ENCODE measurements around the gene RPS6KA1.
A peak's percentile ranks its signal among the peaks of the same experiment; 100 is the strongest.

Gene RPS6KA1

GRCh38 chr1:26516987-26517765 is 12.4 kb upstream of the RPS6KA1 start:
- no peak overlapping the region for H3K18ac ChIP-seq (ENCODE audit: low read length)
- H2BK15ac ChIP-seq (replicated peaks; ENCODE audit: low read depth) = no peak overlapping the region
- no peaks in the 10 kb centered on the region for H3K79me2 ChIP-seq (ENCODE audit: control insufficient read depth, insufficient read depth, low read length)
- no peaks in the 10 kb centered on the region for H3K36me3 ChIP-seq (ENCODE audit: control insufficient read depth, insufficient read depth, low read length)
- no peak overlapping the region for H2AK5ac ChIP-seq (ENCODE audit: low read length)
- H3K27me3 ChIP-seq (ENCODE audit: insufficient read depth, low read length, poor library complexity) = no peaks in the 10 kb centered on the region
- no peak overlapping the region for H3K27ac ChIP-seq (ENCODE audit: low read depth, low read length)
- no peak overlapping the region for H3K23ac ChIP-seq (ENCODE audit: low read length)
- DNase-seq = no peak
- H3K56ac ChIP-seq (ENCODE audit: low read length) = no peak overlapping the region
- H3K4ac ChIP-seq (ENCODE audit: low read depth, low read length) = no peak overlapping the region
- H4K5ac ChIP-seq (ENCODE audit: low read length) = no peak overlapping the region
- no peak overlapping the region for H2BK5ac ChIP-seq (ENCODE audit: low read length)
- no peak overlapping the region for H3K4me3 ChIP-seq (ENCODE audit: low read length)
- H2BK120ac ChIP-seq (ENCODE audit: low read depth, low read length) = no peak overlapping the region
- WGBS (ENCODE audit: extremely low coverage, insufficient coverage, low lambda C conversion rate) = no CpG with 5 or more reads among the region's 4 CpGs
- no peak overlapping the region for H4K8ac ChIP-seq (ENCODE audit: low read depth, low read length)
- no peak overlapping the region for H3K9ac ChIP-seq (ENCODE audit: low read length)
- H3K4me2 ChIP-seq (ENCODE audit: low read length) = no peak overlapping the region
- no peaks in the 10 kb centered on the region for H3K4me1 ChIP-seq (ENCODE audit: control insufficient read depth, low read depth, low read length)
- no peaks in the 10 kb centered on the region for H3K79me1 ChIP-seq (ENCODE audit: low read length)

- H3K18ac ChIP-seq (ENCODE audit: low read length) = no peak overlapping the region
- no peaks in the 10 kb centered on the region for H3K79me1 ChIP-seq (ENCODE audit: low read length)
- WGBS (ENCODE audit: extremely low coverage, insufficient coverage, low lambda C conversion rate) = no CpG with 5 or more reads among the region's 1 CpG
- no peak overlapping the region for H3K4me3 ChIP-seq (ENCODE audit: low read length)
- H3K9ac ChIP-seq (ENCODE audit: low read length) = no peak overlapping the region
- H3K27ac ChIP-seq (ENCODE audit: low read depth, low read length) = no peak overlapping the region
- no peak overlapping the region for H4K5ac ChIP-seq (ENCODE audit: low read length)
- no peak overlapping the region for H3K23ac ChIP-seq (ENCODE audit: low read length)
- H2BK120ac ChIP-seq (ENCODE audit: low read depth, low read length) = no peak overlapping the region
- H3K27me3 ChIP-seq (ENCODE audit: insufficient read depth, low read length, poor library complexity) = no peaks in the 10 kb centered on the region
- H2BK15ac ChIP-seq (replicated peaks; ENCODE audit: low read depth) = no peak overlapping the region
- no peak overlapping the region for H4K8ac ChIP-seq (ENCODE audit: low read depth, low read length)
- no peak overlapping the region for H3K4ac ChIP-seq (ENCODE audit: low read depth, low read length)
- H2BK5ac ChIP-seq (ENCODE audit: low read length) = no peak overlapping the region
- DNase-seq = no peak
- H3K4me2 ChIP-seq (ENCODE audit: low read length) = no peak overlapping the region
- no peaks in the 10 kb centered on the region for H3K79me2 ChIP-seq (ENCODE audit: control insufficient read depth, insufficient read depth, low read length)
- H3K4me1 ChIP-seq (ENCODE audit: control insufficient read depth, low read depth, low read length) = no peaks in the 10 kb centered on the region
- no peaks in the 10 kb centered on the region for H3K36me3 ChIP-seq (ENCODE audit: control insufficient read depth, insufficient read depth, low read length)
- H2AK5ac ChIP-seq (ENCODE audit: low read length) = no peak overlapping the region
- H3K56ac ChIP-seq (ENCODE audit: low read length) = no peak overlapping the region
Observed at GRCh38 chr1:26517766-26518049, 11.9 kb upstream of the RPS6KA1 start.

GRCh38 chr1:26518355-26518754 is 11.2 kb upstream of the RPS6KA1 start:
- Histone ChIP-seq H4K5ac (ENCODE audit: low read length) (no peak overlapping the region), H3K79me1 (ENCODE audit: low read length) (no peaks in the 10 kb centered on the region), H3K27ac (ENCODE audit: low read depth, low read length) (no peak overlapping the region), H3K23ac (ENCODE audit: low read length) (no peak overlapping the region), H3K18ac (ENCODE audit: low read length) (no peak overlapping the region), H2BK5ac (ENCODE audit: low read length) (no peak overlapping the region), H3K27me3 (ENCODE audit: insufficient read depth, low read length, poor library complexity) (no peaks in the 10 kb centered on the region), H3K79me2 (ENCODE audit: control insufficient read depth, insufficient read depth, low read length) (no peaks in the 10 kb centered on the region), H2AK5ac (ENCODE audit: low read length) (no peak overlapping the region), H3K36me3 (ENCODE audit: control insufficient read depth, insufficient read depth, low read length) (no peaks in the 10 kb centered on the region), H3K4me1 (ENCODE audit: control insufficient read depth, low read depth, low read length) (no peaks in the 10 kb centered on the region), H2BK15ac (replicated peaks; ENCODE audit: low read depth) (no peak overlapping the region), H3K4me3 (ENCODE audit: low read length) (no peak overlapping the region), H2BK120ac (ENCODE audit: low read depth, low read length) (no peak overlapping the region), H3K56ac (ENCODE audit: low read length) (no peak overlapping the region), H3K4me2 (ENCODE audit: low read length) (no peak overlapping the region), H3K4ac (ENCODE audit: low read depth, low read length) (no peak overlapping the region), H3K9ac (ENCODE audit: low read length) (no peak overlapping the region), H4K8ac (ENCODE audit: low read depth, low read length) (no peak overlapping the region)
- no peak for DNase-seq
- no CpG with 5 or more reads among the region's 6 CpGs for WGBS (ENCODE audit: extremely low coverage, insufficient coverage, low lambda C conversion rate)

GRCh38 chr1:26520339-26520738 is 9.2 kb upstream of the RPS6KA1 start:
- Histone ChIP-seq H2BK120ac (ENCODE audit: low read depth, low read length) (no peak overlapping the region), H3K36me3 (ENCODE audit: control insufficient read depth, insufficient read depth, low read length) (no peaks in the 10 kb centered on the region), H3K27ac (ENCODE audit: low read depth, low read length) (no peak overlapping the region), H3K9ac (ENCODE audit: low read length) (no peak overlapping the region), H2BK5ac (ENCODE audit: low read length) (no peak overlapping the region), H2BK15ac (replicated peaks; ENCODE audit: low read depth) (no peak overlapping the region), H3K18ac (ENCODE audit: low read length) (no peak overlapping the region), H3K79me1 (ENCODE audit: low read length) (no peaks in the 10 kb centered on the region), H3K27me3 (ENCODE audit: insufficient read depth, low read length, poor library complexity) (no peaks in the 10 kb centered on the region), H4K5ac (ENCODE audit: low read length) (no peak overlapping the region), H3K4ac (ENCODE audit: low read depth, low read length) (no peak overlapping the region), H3K4me2 (ENCODE audit: low read length) (no peak overlapping the region), H3K4me1 (ENCODE audit: control insufficient read depth, low read depth, low read length) (no peaks in the 10 kb centered on the region), H3K56ac (ENCODE audit: low read length) (no peak overlapping the region), H4K8ac (ENCODE audit: low read depth, low read length) (no peak overlapping the region), H2AK5ac (ENCODE audit: low read length) (no peak overlapping the region), H3K79me2 (ENCODE audit: control insufficient read depth, insufficient read depth, low read length) (no peaks in the 10 kb centered on the region), H3K23ac (ENCODE audit: low read length) (no peak overlapping the region), H3K4me3 (ENCODE audit: low read length) (no peak overlapping the region)
- WGBS (ENCODE audit: extremely low coverage, insufficient coverage, low lambda C conversion rate) = no CpG with 5 or more reads among the region's 5 CpGs
- DNase-seq = no peak

GRCh38 chr1:26521669-26522030 is 7.9 kb upstream of the RPS6KA1 start:
- no peak overlapping the region for H3K9ac ChIP-seq (ENCODE audit: low read length)

GRCh38 chr1:26522073-26522472 is 7.5 kb upstream of the RPS6KA1 start:
- H4K8ac ChIP-seq (ENCODE audit: low read depth, low read length) = no peak overlapping the region

More at GRCh38 chr1:26521669-26522030, 7.9 kb upstream of the RPS6KA1 start:
- no peak overlapping the region for H3K18ac ChIP-seq (ENCODE audit: low read length)
- H3K56ac ChIP-seq (ENCODE audit: low read length) = no peak overlapping the region
- no peak overlapping the region for H3K4me3 ChIP-seq (ENCODE audit: low read length)
- no peak overlapping the region for H4K8ac ChIP-seq (ENCODE audit: low read depth, low read length)
- no peak overlapping the region for H2BK120ac ChIP-seq (ENCODE audit: low read depth, low read length)
- DNase-seq = peak; percentile 62
- H3K27me3 ChIP-seq (ENCODE audit: insufficient read depth, low read length, poor library complexity) = no peaks in the 10 kb centered on the region
- H3K4ac ChIP-seq (ENCODE audit: low read depth, low read length) = no peak overlapping the region
- no peak overlapping the region for H2BK15ac ChIP-seq (replicated peaks; ENCODE audit: low read depth)
- H2BK5ac ChIP-seq (ENCODE audit: low read length) = no peak overlapping the region
- H4K5ac ChIP-seq (ENCODE audit: low read length) = no peak overlapping the region
- H3K27ac ChIP-seq (ENCODE audit: low read depth, low read length) = no peak overlapping the region
- no peaks in the 10 kb centered on the region for H3K4me1 ChIP-seq (ENCODE audit: control insufficient read depth, low read depth, low read length)
- H3K23ac ChIP-seq (ENCODE audit: low read length) = no peak overlapping the region
- no peaks in the 10 kb centered on the region for H3K79me1 ChIP-seq (ENCODE audit: low read length)
- H3K4me2 ChIP-seq (ENCODE audit: low read length) = no peak overlapping the region
- no CpG with 5 or more reads among the region's 14 CpGs for WGBS (ENCODE audit: extremely low coverage, insufficient coverage, low lambda C conversion rate)
- no peaks in the 10 kb centered on the region for H3K36me3 ChIP-seq (ENCODE audit: control insufficient read depth, insufficient read depth, low read length)
- H3K79me2 ChIP-seq (ENCODE audit: control insufficient read depth, insufficient read depth, low read length) = no peaks in the 10 kb centered on the region
- no peak overlapping the region for H2AK5ac ChIP-seq (ENCODE audit: low read length)

More at GRCh38 chr1:26522073-26522472, 7.5 kb upstream of the RPS6KA1 start:
- no peak overlapping the region for H3K23ac ChIP-seq (ENCODE audit: low read length)
- H2AK5ac ChIP-seq (ENCODE audit: low read length) = no peak overlapping the region
- no peaks in the 10 kb centered on the region for H3K36me3 ChIP-seq (ENCODE audit: control insufficient read depth, insufficient read depth, low read length)
- H3K4me3 ChIP-seq (ENCODE audit: low read length) = no peak overlapping the region
- no peak overlapping the region for H3K4me2 ChIP-seq (ENCODE audit: low read length)
- no peak overlapping the region for H3K56ac ChIP-seq (ENCODE audit: low read length)
- H3K18ac ChIP-seq (ENCODE audit: low read length) = no peak overlapping the region
- no peaks in the 10 kb centered on the region for H3K27me3 ChIP-seq (ENCODE audit: insufficient read depth, low read length, poor library complexity)
- H3K4me1 ChIP-seq (ENCODE audit: control insufficient read depth, low read depth, low read length) = no peaks in the 10 kb centered on the region
- no peak overlapping the region for H4K5ac ChIP-seq (ENCODE audit: low read length)
- H2BK5ac ChIP-seq (ENCODE audit: low read length) = no peak overlapping the region
- no peaks in the 10 kb centered on the region for H3K79me1 ChIP-seq (ENCODE audit: low read length)
- no peak for DNase-seq
- no peak overlapping the region for H2BK120ac ChIP-seq (ENCODE audit: low read depth, low read length)
- H3K79me2 ChIP-seq (ENCODE audit: control insufficient read depth, insufficient read depth, low read length) = no peaks in the 10 kb centered on the region
- H3K4ac ChIP-seq (ENCODE audit: low read depth, low read length) = no peak overlapping the region
- H3K27ac ChIP-seq (ENCODE audit: low read depth, low read length) = no peak overlapping the region
- no peak overlapping the region for H3K9ac ChIP-seq (ENCODE audit: low read length)
- no peak overlapping the region for H2BK15ac ChIP-seq (replicated peaks; ENCODE audit: low read depth)
